Lower leg skin (tissue), 3 donors: ENCODE data around the gene BUB1.

Experiments used
- POLR2A ChIP-seq, 2 donors: fragments of 450-650 bp; IDR thresholded peaks; one replicate each; pipeline ENCODE4 v1.6.1; 2016 to 2017; ENCODE audit warnings: antibody characterized with exemption in 2 of 2, mild to moderate bottlenecking in 1 of 2, moderate library complexity in 1 of 2
- TF ChIP-seq, protein P1 (sequence below), 3 donors: fragments of 450-650 bp; IDR thresholded peaks; one replicate each; pipeline ENCODE4 v1.5.1; 2016; ENCODE audit warnings: antibody characterized with exemption in 3 of 3, mild to moderate bottlenecking in 3 of 3, moderate library complexity in 2 of 3

DNA sequence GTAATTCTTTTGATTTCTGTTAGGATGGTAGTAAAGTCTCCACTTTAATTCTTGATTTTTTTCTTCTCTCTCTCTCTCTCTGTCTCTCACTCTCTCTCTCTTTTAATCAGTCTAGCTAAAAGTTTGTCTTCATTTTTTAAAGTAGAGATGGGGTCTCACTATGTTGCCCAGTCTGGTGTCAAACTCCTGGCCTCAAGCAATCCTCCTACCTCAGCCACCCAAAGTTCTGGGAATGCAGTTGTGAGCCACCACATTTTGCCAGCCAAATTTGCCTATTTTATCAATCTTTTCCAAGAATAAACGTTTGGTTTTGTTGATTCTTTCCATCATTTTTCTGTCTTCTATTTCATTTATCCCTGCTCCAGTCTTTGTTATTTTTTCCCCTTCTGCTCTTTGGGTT lies 30.6 kb upstream of the BUB1 start:
- TF ChIP-seq, protein P1, sequence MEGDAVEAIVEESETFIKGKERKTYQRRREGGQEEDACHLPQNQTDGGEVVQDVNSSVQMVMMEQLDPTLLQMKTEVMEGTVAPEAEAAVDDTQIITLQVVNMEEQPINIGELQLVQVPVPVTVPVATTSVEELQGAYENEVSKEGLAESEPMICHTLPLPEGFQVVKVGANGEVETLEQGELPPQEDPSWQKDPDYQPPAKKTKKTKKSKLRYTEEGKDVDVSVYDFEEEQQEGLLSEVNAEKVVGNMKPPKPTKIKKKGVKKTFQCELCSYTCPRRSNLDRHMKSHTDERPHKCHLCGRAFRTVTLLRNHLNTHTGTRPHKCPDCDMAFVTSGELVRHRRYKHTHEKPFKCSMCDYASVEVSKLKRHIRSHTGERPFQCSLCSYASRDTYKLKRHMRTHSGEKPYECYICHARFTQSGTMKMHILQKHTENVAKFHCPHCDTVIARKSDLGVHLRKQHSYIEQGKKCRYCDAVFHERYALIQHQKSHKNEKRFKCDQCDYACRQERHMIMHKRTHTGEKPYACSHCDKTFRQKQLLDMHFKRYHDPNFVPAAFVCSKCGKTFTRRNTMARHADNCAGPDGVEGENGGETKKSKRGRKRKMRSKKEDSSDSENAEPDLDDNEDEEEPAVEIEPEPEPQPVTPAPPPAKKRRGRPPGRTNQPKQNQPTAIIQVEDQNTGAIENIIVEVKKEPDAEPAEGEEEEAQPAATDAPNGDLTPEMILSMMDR (IDR thresholded peaks at IDR 0.05): no peak
- TF ChIP-seq POLR2A (IDR thresholded peaks at IDR 0.05): no peak
